HepG2 (cell line): ENCODE results near the gene CLPX. TPM values are rescaled to one million over a fixed set of nuclear protein-coding genes. Genes with fewer than 3 reads are reported as not detected.

Experiments
- ATAC-seq: fragments of 200-7000 bp; cut with Tn5 transposase; 3 replicates; pipeline ENCODE4 v1.9.1; 2020; ENCODE audit warnings: mild to moderate bottlenecking, moderate library complexity
- BruUV-seq: library from RNA; stranded (reverse); fragments of 400-500 nt; replicated peaks from 2 replicates; lab custom pipeline; 2021; lab: Mats Ljungman, UMichigan
- CTCF ChIA-PET: fragments of 300-600 bp; formaldehyde crosslinking; extraction: SDS; loops from one replicate; lab custom pipeline; 2021; ENCODE audit warnings: low total read pairs, inconsistent platforms, low intra/inter-chr PET ratio; lab: Yijun Ruan, JAX
- POLR2A ChIA-PET: fragments of 350-600 bp; sonication (Branson Sonifier 250); formaldehyde crosslinking; loops from one replicate; lab custom pipeline; 2020; ENCODE audit warnings: antibody characterized with exemption, inconsistent platforms; lab: Yijun Ruan, JAX
- DNase-seq: peaks from one replicate; pipeline ENCODE4 v3.0.0-alpha.2; 2015; ENCODE audit warnings: low spot score
- FAIRE-seq: peaks from 3 replicates; lab custom pipeline; 2011; peaks lifted over from hg19 to GRCh38; lab: Jason Lieb, UNC
- H2AFZ ChIP-seq: one replicate; pipeline ENCODE4 v1.6.1; 2011; ENCODE audit warnings: low read length, inconsistent platforms
- H3K27ac ChIP-seq: fragments of 300-600 bp; 3 replicates; pipeline ENCODE4 v1.8.0; 2011; ENCODE audit warnings: mixed run types, mild to moderate bottlenecking, mixed read lengths, low read length, inconsistent platforms; ENCODE audit not compliant: insufficient read depth; ENCODE audit errors: extremely low read length
- H3K27me3 ChIP-seq, 2 experiments: fragments of 200-600 bp in 1 of 2; 2 replicates in 1 of 2; 3 replicates in 1 of 2; pipeline versions ENCODE4 v1.6.0 to v1.8.0; 2011; ENCODE audit warnings: low read length in 2 of 2, mild to moderate bottlenecking in 2 of 2, moderate library complexity in 2 of 2, inconsistent platforms in 1 of 2; ENCODE audit not compliant: insufficient read depth in 2 of 2, control insufficient read depth in 1 of 2
- H3K36me3 ChIP-seq, 2 experiments: fragments of 200-600 bp in 1 of 2; replicated peaks in 1 of 2; 2 replicates in 1 of 2; 3 replicates in 1 of 2; pipeline versions ENCODE4 v1.5.1 to v1.8.0; 2011; ENCODE audit warnings: low read length in 2 of 2, inconsistent platforms in 1 of 2; ENCODE audit not compliant: insufficient read depth in 2 of 2, control insufficient read depth in 1 of 2
- H3K4me1 ChIP-seq: 2 replicates; pipeline ENCODE4 v1.5.1; 2012; ENCODE audit warnings: low read length, inconsistent platforms; ENCODE audit not compliant: insufficient read depth
- H3K4me2 ChIP-seq: 2 replicates; pipeline ENCODE4 v1.6.0; 2011; ENCODE audit warnings: low read depth, low read length, inconsistent platforms
- H3K4me3 ChIP-seq, 3 experiments: fragments of 200-600 bp in 1 of 3; sonication (generic), shearing (Covaris generic) in 1 of 3; replicated peaks in 1 of 3; 2 replicates each; pipeline ENCODE4 v1.5.1; 2011 to 2016; ENCODE audit warnings: low read length in 3 of 3, inconsistent platforms in 2 of 3, low read depth in 2 of 3, mild to moderate bottlenecking in 2 of 3, control low read depth in 1 of 3, mixed read lengths in 1 of 3; ENCODE audit not compliant: insufficient read depth in 1 of 3
- H3K79me2 ChIP-seq: one replicate; pipeline ENCODE4 v1.6.1; 2011; ENCODE audit warnings: low read length, inconsistent platforms; ENCODE audit not compliant: insufficient read depth
- H3K9ac ChIP-seq: 2 replicates; pipeline ENCODE4 v1.6.0; 2011; ENCODE audit warnings: mild to moderate bottlenecking, low read depth, low read length, inconsistent platforms; ENCODE audit not compliant: insufficient read depth
- H3K9me3 ChIP-seq: 2 replicates; pipeline ENCODE4 v1.5.1; 2012; ENCODE audit warnings: mild to moderate bottlenecking, low read length
- H4K20me1 ChIP-seq: 2 replicates; pipeline ENCODE4 v1.6.0; 2011; ENCODE audit warnings: inconsistent platforms, mild to moderate bottlenecking, low read length, moderate library complexity; ENCODE audit not compliant: insufficient read depth
- FIP1L1 ChIP-seq: fragments of 200-400 bp; formaldehyde crosslinking; IDR thresholded peaks from 2 replicates; pipeline ENCODE4 v1.6.1; 2018; ENCODE audit warnings: low read depth, mild to moderate bottlenecking, low read length, moderate library complexity, borderline replicate concordance; ENCODE audit not compliant: insufficient read depth
- ISL2 ChIP-seq: sonication (generic); formaldehyde crosslinking; IDR thresholded peaks from 2 replicates; pipeline ENCODE4 v1.5.0; 2020; ENCODE audit warnings: missing genetic modification reagents
- ISX ChIP-seq: sonication (generic); formaldehyde crosslinking; conservative IDR thresholded peaks from 2 replicates; pipeline ENCODE4 v1.5.0; 2020; ENCODE audit warnings: missing genetic modification reagents
- RBFOX2 ChIP-seq: fragments of 200-400 bp; formaldehyde crosslinking; IDR thresholded peaks from 2 replicates; pipeline ENCODE4 v1.6.1; 2017; ENCODE audit warnings: low read depth, mild to moderate bottlenecking, low read length
- SAP130 ChIP-seq: IDR thresholded peaks from 2 replicates; pipeline ENCODE4 v1.6.1; 2016; ENCODE audit warnings: low read depth
- SMAD1 ChIP-seq: sonication (generic); formaldehyde crosslinking; IDR thresholded peaks from 2 replicates; pipeline ENCODE4 v1.4.0; 2020; ENCODE audit warnings: missing genetic modification reagents, low read depth, mild to moderate bottlenecking, borderline replicate concordance
- TIGD3 ChIP-seq: sonication (generic); formaldehyde crosslinking; IDR thresholded peaks from 2 replicates; pipeline ENCODE4 v1.5.1; 2020; ENCODE audit warnings: mild to moderate bottlenecking, missing genetic modification reagents, borderline replicate concordance
- ZMYM4 ChIP-seq: sonication (generic); formaldehyde crosslinking; IDR thresholded peaks from 2 replicates; pipeline ENCODE4 v1.8.1; 2023; ENCODE audit warnings: mild to moderate bottlenecking, missing genetic modification reagents
- ZNF207 ChIP-seq: fragments of 450-650 bp; IDR thresholded peaks from 2 replicates; pipeline ENCODE4 v1.6.1; 2016; ENCODE audit warnings: antibody characterized with exemption, borderline replicate concordance
- WGBS: methylation state at CpG from one replicate; pipeline ENCODE4 v1.1.6; 2017; ENCODE audit warnings: low lambda C conversion rate; 5-methylcytosine and 5-hydroxymethylcytosine counted together
- in situ Hi-C: cut with HindIII; loops from 2 replicates; pipeline ENCODE4 v1.10.0; 2017; ENCODE audit warnings: low pct_unique_long_range_greater_than_20kb; ENCODE audit not compliant: extremely low pct_ligation_motif_present
- intact Hi-C: fragments of 100-400 bp; cut with micrococcal nuclease; formaldehyde crosslinking; loops from one replicate; pipeline ENCODE4 v1.10.0; 2022; ENCODE audit not compliant: unreplicated experiment
- polyA plus RNA-seq, 8 experiments: library from polyadenylated mRNA; depleted of rRNA in 3 of 8; stranded (reverse) in 7 of 8; unstranded in 1 of 8; fragments of >200 nt; fragmentation: Illumina TruSeq in 4 of 8; extraction: Trizol in 4 of 8; gene quantifications; 2 replicates each; pipeline versions ENCODE4 v1.2.1 to v1.2.3, GENCODE V29; 2011 to 2016; ENCODE audit warnings: low read depth in 4 of 8, missing spikeins in 1 of 8, mixed read lengths in 1 of 8; ENCODE audit not compliant: insufficient read depth in 1 of 8
- total RNA-seq, 5 experiments: library from RNA; depleted of rRNA; stranded (reverse); fragments of >200 nt; fragmentation: Illumina TruSeq; extraction: Trizol; gene quantifications; 2 replicates each; pipeline ENCODE4 v1.2.3, GENCODE V29; 2016; ENCODE audit warnings: low read depth in 1 of 5

CLPX gene
- total and polyA plus RNA-seq, 2 of the 13 experiments (the other 11 are each of a cell fraction or from before 2014, with no cell fraction given): 33.9 to 61.3 TPM

GRCh38 chr15:65204236-65204930, 19.2 kb upstream of the CLPX start:
- POLR2A ChIA-PET: no interaction called here
- TF ChIP-seq RBFOX2: no peak
- no peak for TF ChIP-seq ZMYM4 (CRISPR knock-in tag)
- TF ChIP-seq SAP130: no peak
- no peak for TF ChIP-seq FIP1L1
- TF ChIP-seq ISL2 (CRISPR knock-in tag): no peak
- no peak for TF ChIP-seq TIGD3 (CRISPR knock-in tag)
- TF ChIP-seq SMAD1 (CRISPR knock-in tag): no peak
- TF ChIP-seq ISX (CRISPR knock-in tag): no peak
- no peak for TF ChIP-seq ZNF207
- TF ChIP-seq, all 625 proteins: peak for 0
- peaks cover 2 to 34% of the 10 kb centered on the region in 2 experiments; a peak in 3 of 5 replicates for H3K27me3 ChIP-seq
- DNase-seq (no peak), ATAC-seq (no peak), FAIRE-seq (no peak)
- no peak overlapping the region for H3K27ac ChIP-seq
- BruUV-seq: no TSS peak
- no peaks in the 10 kb centered on the region for H3K79me2 ChIP-seq
- H4K20me1 ChIP-seq: no peaks in the 10 kb centered on the region
- H3K4me3 ChIP-seq: no peak overlapping the region
- no peak overlapping the region for H3K4me2 ChIP-seq
- CTCF ChIA-PET: no interaction called here
- in situ Hi-C loops (no loop called here), intact Hi-C loops (no loop called here)
- 19% methylated on average over 2 of the region's 6 CpGs for WGBS
- H3K4me1 ChIP-seq: no peaks in the 10 kb centered on the region
- no peak overlapping the region for H2AFZ ChIP-seq
- H3K9me3 ChIP-seq: no peaks in the 10 kb centered on the region
- H3K9ac ChIP-seq: no peak overlapping the region
- H3K36me3 ChIP-seq: no peaks in the 10 kb centered on the region
